Measurements from ENCODE around the gene PIAS1.

Gene PIAS1

DNA sequence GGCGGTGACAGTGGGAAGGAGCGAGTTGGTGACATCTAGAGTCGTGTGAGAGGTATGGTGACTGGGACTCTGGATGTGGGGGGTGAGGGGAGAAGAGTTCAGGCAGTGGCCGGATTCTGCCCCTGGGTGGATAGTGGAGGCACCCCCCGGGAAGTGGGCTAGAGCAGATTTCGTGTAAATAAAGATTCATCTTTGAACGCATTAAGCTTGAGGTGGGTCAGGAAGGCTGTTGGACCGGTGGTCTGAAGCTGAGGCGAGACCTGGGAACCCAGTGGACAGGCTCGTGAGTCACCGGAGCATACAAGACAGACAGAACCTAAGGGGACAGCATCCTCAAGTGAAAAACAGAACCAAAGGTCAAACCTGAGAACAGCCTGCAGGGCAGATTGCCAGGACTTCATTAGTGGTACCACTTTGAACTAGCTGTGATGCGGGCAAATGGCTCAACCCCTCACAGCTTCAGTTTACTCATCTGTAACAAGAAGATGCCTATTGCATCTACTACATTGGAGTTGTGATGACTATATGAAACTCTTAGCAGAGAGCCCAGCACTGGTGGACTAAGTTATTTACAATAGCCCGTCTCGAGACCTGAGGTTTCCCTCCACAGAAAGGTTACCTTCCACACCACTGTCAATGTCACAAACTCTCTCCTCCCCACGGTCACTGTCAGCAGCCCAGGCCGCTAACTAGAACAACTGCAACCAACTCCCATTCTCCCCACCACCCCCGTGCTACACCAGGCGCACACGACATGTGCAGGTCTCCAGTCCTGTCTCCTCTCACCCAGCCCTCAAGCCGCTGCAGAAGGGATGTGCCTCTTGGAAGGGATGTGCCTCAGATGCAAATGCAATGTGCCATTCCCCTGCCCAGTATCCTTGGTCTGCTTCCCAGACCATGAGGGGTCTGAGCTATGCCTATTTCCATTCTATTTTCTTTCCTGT lies 176.3 kb downstream of the PIAS1 start:
- in situ Hi-C loops (cut with HindIII; ENCODE audit: low sequenced_read_pairs) = loop anchor here (5.0 kb wide), 1 partner anchor 67 kb away; no protein-coding TSS in a partner anchor

DNA sequence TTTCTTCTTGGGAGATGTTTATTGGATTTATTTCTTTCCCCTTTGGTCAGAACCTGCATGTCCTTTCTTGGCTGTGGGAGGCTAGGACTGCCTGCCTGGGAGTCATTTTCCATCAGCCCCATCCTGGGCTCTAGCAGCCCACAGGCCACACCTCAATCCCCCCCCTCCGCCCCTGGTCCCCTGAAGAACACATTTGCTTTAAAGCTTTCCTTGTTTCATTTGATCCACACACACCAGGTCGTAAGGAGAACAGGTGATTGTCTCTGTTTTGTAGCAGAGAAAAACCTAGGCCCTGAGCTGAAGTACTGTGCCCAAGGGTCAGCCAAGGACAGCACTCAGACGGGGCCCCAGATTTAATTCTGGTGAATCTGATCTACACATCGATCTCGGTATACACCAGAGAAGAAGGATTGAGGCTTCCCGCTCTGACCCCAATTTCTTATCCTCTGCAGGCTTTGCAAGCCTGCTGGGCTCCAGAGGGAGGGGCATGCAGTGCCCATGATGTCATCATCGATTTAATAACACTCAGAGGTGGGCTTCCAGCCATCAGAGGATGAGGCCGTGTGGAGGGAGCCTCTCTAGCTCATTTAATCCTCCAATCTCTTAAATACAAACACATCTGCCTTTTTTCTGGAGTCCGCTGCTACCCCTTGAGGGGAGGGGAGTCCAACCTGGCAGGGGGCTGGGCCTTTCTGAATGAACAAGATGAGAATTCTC lies 177.1 kb downstream of the PIAS1 start:
- in situ Hi-C loops (cut with HindIII; ENCODE audit: low sequenced_read_pairs) = loop anchor here (5.0 kb wide), 1 partner anchor 66 kb away; no protein-coding TSS in a partner anchor

DNA sequence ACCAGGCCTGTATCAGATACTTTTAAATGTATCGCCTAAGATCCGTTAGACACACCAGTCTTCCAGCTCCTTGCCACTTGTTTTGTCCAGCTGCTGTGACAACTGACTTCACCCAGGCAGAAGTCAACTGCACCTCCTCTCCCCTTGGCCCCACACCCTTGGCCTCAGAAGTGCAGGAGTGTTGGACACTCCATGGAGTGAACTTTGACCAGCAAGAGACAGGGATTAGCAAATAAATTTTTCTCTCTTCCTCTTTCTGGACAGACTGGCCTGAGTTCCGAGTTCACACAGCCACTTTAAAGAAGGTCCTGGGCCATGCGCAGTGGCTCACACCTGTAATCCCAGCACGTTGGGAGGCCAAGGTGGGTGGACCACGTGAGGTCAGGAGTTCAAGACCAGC lies 178.3 kb downstream of the PIAS1 start:
- in situ Hi-C loops (cut with HindIII; ENCODE audit: low sequenced_read_pairs) = loop anchor here (5.0 kb wide), 1 partner anchor 65 kb away; no protein-coding TSS in a partner anchor

DNA sequence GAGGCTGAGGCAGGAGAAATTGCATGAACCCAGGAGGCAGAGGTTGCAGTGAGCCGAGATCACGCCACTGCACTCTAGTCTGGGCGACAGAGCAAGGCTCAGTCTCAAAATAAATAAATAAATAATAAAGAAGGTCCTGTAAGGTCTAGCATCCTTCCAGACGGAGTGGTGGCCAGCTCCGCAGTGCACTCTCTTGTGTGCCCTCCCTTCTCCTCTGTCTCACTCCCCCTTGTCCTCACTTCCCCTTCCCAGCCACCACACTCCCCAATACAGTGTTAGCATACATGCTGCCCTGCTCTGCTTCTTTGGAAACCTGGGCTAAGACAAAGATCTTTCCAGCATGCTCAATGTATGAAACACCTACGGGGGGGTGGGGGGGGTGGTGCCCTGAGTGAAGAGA lies 178.8 kb downstream of the PIAS1 start:
- in situ Hi-C loops (cut with HindIII; ENCODE audit: low sequenced_read_pairs) = loop anchor here (5.0 kb wide), 1 partner anchor 64 kb away; no protein-coding TSS in a partner anchor

DNA sequence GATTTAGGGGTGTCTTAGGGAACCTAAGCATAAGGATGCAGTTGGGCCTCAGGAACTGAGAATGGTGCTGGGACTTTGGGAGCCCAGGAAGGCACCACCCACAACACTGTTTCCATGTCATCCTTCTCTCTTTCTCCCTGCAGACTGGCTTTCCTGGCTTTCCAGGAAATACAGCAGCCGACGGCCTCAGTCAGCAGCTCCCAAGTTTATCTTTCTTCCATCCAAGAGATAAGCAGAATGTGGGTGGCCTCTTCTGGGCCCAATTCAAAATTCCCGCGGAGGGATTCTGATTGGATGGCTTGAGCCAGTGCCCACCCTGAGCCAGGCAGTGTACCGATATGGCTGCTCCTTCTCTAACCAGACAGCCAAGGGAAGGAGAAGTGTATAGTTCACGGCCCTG lies 179.9 kb downstream of the PIAS1 start:
- in situ Hi-C loops (cut with HindIII; ENCODE audit: low sequenced_read_pairs) = loop anchor here (5.0 kb wide), 1 partner anchor 63 kb away; no protein-coding TSS in a partner anchor

DNA sequence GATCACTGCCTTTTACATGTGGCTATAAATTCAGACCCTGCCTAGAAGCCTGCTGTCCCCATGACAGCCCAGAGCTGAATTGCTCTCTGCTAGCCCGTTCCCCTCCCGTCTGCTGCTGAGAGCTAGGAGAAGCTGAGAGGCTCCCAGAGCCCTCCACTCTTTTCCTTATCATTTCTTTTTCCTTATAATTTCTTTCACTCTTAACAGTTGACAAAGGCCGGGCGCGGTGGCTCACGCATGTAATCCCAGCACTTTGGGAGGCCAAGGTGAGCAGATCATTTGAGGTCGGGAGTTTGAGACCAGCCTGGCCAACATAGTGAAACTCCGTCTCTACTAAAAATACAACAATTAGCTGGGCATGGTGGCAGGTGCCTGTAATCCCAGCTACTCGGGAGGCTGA lies 180.4 kb downstream of the PIAS1 start:
- in situ Hi-C loops (cut with HindIII; ENCODE audit: low sequenced_read_pairs) = loop anchor here (5.0 kb wide), 1 partner anchor 63 kb away; no protein-coding TSS in a partner anchor

DNA sequence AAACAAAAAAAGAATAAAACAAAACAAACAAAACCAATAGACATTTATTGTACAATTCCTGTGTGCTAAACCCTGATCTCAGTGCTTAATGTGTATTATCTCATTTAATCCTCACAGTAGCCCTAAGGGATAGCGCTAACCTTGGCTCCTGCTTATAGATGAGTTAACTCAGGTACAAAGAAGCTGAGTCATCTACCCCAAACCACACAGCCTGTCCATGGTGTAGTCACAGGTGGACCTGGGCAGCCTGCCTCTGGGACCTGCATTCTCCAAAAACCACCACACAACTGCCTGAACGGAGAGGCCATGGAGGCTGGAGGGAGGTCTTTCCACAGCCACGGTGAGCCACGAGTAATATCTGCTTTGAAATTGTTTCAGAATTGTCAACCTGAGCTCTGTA lies 180.9 kb downstream of the PIAS1 start:
- in situ Hi-C loops (cut with HindIII; ENCODE audit: low sequenced_read_pairs) = no loop called here

DNA sequence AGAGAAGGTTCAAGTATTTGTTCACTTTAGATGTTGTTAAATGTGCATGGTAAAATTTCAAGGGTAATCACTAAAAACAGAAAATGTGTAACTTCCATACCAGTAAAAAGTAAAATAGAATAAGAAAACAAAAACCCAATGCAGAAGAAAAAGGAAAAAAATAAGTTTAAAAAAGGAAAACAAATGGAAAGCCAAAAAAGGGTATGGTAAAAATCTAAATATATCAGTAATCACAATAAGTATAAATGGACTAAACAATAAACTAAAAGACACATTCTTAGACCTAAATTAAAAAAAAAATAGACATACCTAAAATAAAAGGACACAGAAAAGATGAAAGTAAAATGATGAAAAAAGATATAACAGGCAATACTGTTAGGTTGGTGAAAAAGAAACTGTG lies 184.9 kb downstream of the PIAS1 start:
- in situ Hi-C loops (cut with HindIII; ENCODE audit: low sequenced_read_pairs) = no loop called here

DNA sequence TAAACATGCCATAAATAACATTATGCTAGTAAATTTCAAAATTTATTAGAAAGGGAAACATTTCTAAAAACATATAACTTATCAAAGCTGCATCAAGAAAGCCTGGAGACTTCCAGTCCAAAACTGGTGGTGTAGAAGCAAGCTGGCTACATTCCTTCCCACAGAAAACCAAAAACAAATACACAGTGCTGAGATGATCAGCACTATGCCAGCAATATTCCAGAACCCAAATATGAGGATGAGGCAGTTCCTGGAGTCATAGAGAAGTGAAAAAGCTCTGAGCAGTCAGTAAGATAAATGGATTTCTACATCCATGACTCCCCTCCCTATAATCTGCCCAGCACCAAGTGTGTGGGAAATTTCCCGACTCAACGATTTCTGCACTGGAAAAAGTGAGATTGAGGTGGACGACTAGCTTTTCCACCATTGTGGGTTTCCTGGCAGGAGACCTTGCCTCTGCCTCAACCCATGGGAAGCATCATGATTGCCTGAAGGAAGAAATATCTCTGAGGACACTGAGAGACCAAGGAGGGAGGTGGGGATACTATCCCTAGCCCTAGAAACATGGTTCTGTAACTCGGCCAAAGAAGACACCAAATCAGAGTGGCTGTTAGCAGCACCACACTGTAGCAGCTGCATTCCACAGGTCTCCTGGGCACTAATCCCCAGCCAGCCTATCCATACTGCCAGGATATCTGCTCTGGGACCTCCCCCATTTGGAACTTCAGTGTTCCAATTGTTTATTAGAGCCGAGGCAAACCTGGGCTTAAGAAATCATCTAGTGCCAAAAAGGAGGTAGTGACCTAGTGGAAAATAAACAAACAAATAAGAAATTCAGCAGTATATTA lies 187.2 kb downstream of the PIAS1 start:
- in situ Hi-C loops (cut with HindIII; ENCODE audit: low sequenced_read_pairs) = no loop called here

Measured in endothelial cell of hepatic sinusoid (primary cell).